Heart left ventricle (tissue), 16 donors: ENCODE measurements around the gene EFCAB3. TPM values are rescaled to one million over a fixed set of nuclear protein-coding genes. Genes with fewer than 3 reads are reported as not detected.
A peak's percentile ranks its signal among the peaks of the same experiment; 100 is the strongest.
"Not testable (repeated sequence)": the region's sequence is repeated elsewhere in the genome, so short reads cannot be mapped to it uniquely, and the experiment has no call there.

Experiments used
- ATAC-seq, 4 donors: fragments of 200-7000 bp; cut with Tn5 transposase; one replicate each; pipeline ENCODE4 v1.9.1; 2020 to 2022; ENCODE audit warnings: moderate library complexity in 4 of 4, mild to moderate bottlenecking in 3 of 4, moderate number of reproducible peaks in 1 of 4
- DNase-seq, 5 donors: peaks; one replicate each; pipeline ENCODE4 v3.0.0-alpha.2; 2020
- H3K27ac ChIP-seq, 12 donors: fragments of 200-600 bp; sonication (generic) in 4 of 12; one replicate each; pipeline versions ENCODE4 v1.5.0 to v1.8.0; 2016 to 2022; ENCODE audit warnings: mild to moderate bottlenecking in 2 of 12
- H3K27me3 ChIP-seq, 9 donors: fragments of 200-600 bp; sonication (generic) in 2 of 9; one replicate each; pipeline versions ENCODE4 v1.5.1 to v1.8.0; 2016 to 2022; ENCODE audit warnings: mild to moderate bottlenecking in 3 of 9
- H3K36me3 ChIP-seq, 9 donors: fragments of 200-600 bp; sonication (generic) in 2 of 9; one replicate each; pipeline versions ENCODE4 v1.5.0 to v1.8.0; 2018 to 2022; ENCODE audit warnings: mild to moderate bottlenecking in 2 of 9
- H3K4me1 ChIP-seq, 12 donors: fragments of 200-600 bp; sonication (generic) in 4 of 12; one replicate each; pipeline versions ENCODE4 v1.5.0 to v1.8.0; 2016 to 2022; ENCODE audit warnings: mild to moderate bottlenecking in 3 of 12
- H3K4me3 ChIP-seq, 12 donors: fragments of 200-600 bp; sonication (generic) in 4 of 12; one replicate each; pipeline versions ENCODE4 v1.5.0 to v1.8.0; 2017 to 2022; ENCODE audit warnings: mild to moderate bottlenecking in 9 of 12, moderate library complexity in 4 of 12
- H3K9me3 ChIP-seq, 12 donors: fragments of 200-600 bp; sonication (generic) in 4 of 12; one replicate each; pipeline versions ENCODE4 v1.5.0 to v1.8.0; 2016 to 2022; ENCODE audit warnings: mild to moderate bottlenecking in 1 of 12
- CTCF ChIP-seq, 12 donors: fragments of 200-600 bp; sonication (generic) in 4 of 12; IDR thresholded peaks; one replicate each; pipeline versions ENCODE4 v1.5.0 to v1.8.0; 2018 to 2022; ENCODE audit warnings: antibody characterized with exemption in 12 of 12, mild to moderate bottlenecking in 5 of 12
- POLR2A ChIP-seq, 2 donors: fragments of 450-650 bp; IDR thresholded peaks; one replicate each; pipeline ENCODE4 v1.6.1; 2017; ENCODE audit warnings: antibody characterized with exemption in 2 of 2, mild to moderate bottlenecking in 2 of 2, moderate library complexity in 2 of 2
- WGBS, 4 donors: extraction: QIAGEN DNeasy Blood & Tissue Kit in 2 of 4; methylation state at CpG; one replicate each; pipeline versions ENCODE4 v1.1.5 to v1.1.7; 2013 to 2018; 5-methylcytosine and 5-hydroxymethylcytosine counted together
- intact Hi-C, 10 donors: fragments of 100-400 bp; cut with DNase I; formaldehyde crosslinking; loops; one replicate each; pipeline versions ENCODE4 v1.11.1 to v1.14.2; 2022
- polyA plus RNA-seq, 2 donors: library from polyadenylated mRNA; stranded (reverse); fragments of 200-250 nt; gene quantifications; one replicate each; pipeline ENCODE4 v1.2.3, GENCODE V29; 2013
- total RNA-seq, 9 donors: library from RNA; depleted of rRNA in 2 of 9; stranded (reverse); fragments of >200 nt in 2 of 9; fragmentation: NEBNext Ultra II Directional in 3 of 9; extraction: Animal tissue kit (Norgen Biotek cat#: 25700) in 3 of 9; gene quantifications; one replicate each; pipeline versions ENCODE4 v1.1.0 to v1.2.4, GENCODE V29; 2016 to 2023
- donor health status: ischemic (EF 13 %, LVEDD 7.1; RV severe dilation, severe dysfunction).
- donor health status: healthy with polysubstance abuse.
- donor health status: DM: no; HTN: yes; CAD: no.
- donor health status: DM: no; HTN: no; CAD: no.
- donor health status: ischemic (EF 25% LVEDD 6.9; RV normal size, moderate dysfunction).
- donor health status: ischemic (EF 25% LVEDD 5.7; RV mildly dilated, moderate dysfunction).
- donor health status: healthy.
- donor health status: DM: yes; HTN: yes; CAD: no.
- donor health status: ischemic (EF 35%, LVEDD 5.7; RV mildly dilated, moderate dysfunction).
- donor health status: nonischemic (EF 11% LVEDD 7.7; RV severe dilation, severe dysfunction).
- donor health status: DM: yes; HTN: yes; CAD: no.
- donor health status: PGD.
- donor health status: ischemic (EF 29% LVEDD 5.4; RV normal size, mild dysfunction).
- donor health status: nonischemic (EF 23%, LVEDD 6.1; RV moderate dilation, normal function).

Gene EFCAB3
- total and polyA plus RNA-seq, 11 donors = not detected

GRCh38 chr17:62405451-62405850 is 25.1 kb downstream of the EFCAB3 start:
- WGBS, 4 donors = 51 to 57% (median 55%) methylated on average over 2 of the region's 2 CpGs
- ATAC-seq = no peak
- peaks cover 0 to 16% (median 5%) of the 10 kb centered on the region in 9 donors for H3K27me3 ChIP-seq

GRCh38 chr17:62413090-62413489 is 32.7 kb downstream of the EFCAB3 start:
- H3K27ac ChIP-seq, H3K4me3 ChIP-seq, H3K4me1 ChIP-seq, H3K9me3 ChIP-seq, H3K36me3 ChIP-seq, DNase-seq, intact Hi-C loops, ATAC-seq: not testable (repeated sequence)
- peaks cover 0 to 14% (median 4%) of the 10 kb centered on the region in 9 donors for H3K27me3 ChIP-seq
- 80 to 87% (median 83%) methylated on average over 1 of the region's 1 CpG for WGBS, 4 donors

More at GRCh38 chr17:62405451-62405850, 25.1 kb downstream of the EFCAB3 start:
- Histone ChIP-seq H3K4me1 (no peaks in the 10 kb centered on the region), H3K9me3 (peaks cover 0 to 8% (median 0%) of the 10 kb centered on the region in 12 donors), H3K36me3 (no peaks in the 10 kb centered on the region), H3K27ac (no peak overlapping the region), H3K4me3 (no peak overlapping the region)
- intact Hi-C loops = no loop called here
- no peak for TF ChIP-seq CTCF (IDR thresholded peaks at IDR 0.05)
- TF ChIP-seq POLR2A (IDR thresholded peaks at IDR 0.05) = no peak
- DNase-seq = no peak

DNA sequence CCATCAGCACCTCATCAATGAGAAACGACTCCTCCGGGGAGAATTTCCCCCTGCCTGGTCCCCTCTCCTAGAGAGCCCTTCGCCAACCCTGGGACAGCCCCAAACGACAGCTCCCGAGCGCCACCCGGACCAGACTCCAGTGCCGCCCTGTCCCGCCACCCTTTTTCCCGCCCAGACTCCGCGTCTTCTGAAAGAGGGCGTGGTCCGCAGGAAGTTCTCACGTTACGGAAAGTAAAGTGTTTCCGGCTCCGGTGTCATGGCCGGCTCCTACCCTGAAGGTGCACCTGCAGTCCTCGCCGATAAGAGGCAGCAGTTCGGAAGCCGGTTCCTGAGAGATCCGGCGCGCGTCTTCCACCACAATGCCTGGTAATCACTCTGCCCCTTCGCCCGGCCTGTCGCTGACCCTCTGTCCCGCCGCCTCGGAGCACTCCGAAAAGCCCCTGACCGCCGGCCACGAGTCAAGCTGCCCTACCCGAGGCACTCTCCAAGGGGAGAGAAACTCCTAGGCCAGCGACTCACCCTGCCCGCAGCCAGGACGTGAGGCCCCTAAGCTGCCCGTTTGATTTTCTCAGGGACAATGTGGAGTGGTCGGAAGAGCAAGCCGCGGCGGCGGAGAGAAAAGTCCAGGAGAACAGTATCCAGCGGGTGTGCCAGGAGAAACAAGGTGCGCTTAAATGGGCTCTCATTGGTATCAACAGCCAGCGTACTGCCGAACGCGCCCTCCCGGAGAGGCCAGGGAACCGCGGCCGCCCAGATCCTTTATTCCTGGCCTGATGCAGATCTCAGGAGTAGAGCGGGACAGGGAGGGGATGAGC is 43.5 kb downstream of the EFCAB3 start, which contains the start of gene METTL2A:
Gene METTL2A, plus strand, starts transcription at position 251 of the 815 bp plus-strand sequence. Its CDS starts 6 bp downstream, at position 257.
- H3K36me3 ChIP-seq = peaks cover 0 to 23% (median 19%) of the 10 kb centered on the region in 9 donors
- 0 to 1% (median 1%) methylated on average over 51 to 58 of the region's 58 CpGs for WGBS, 4 donors

GRCh38 chr17:62426214-62426613 is 45.9 kb downstream of the EFCAB3 start:
- H3K27me3 ChIP-seq, DNase-seq, H3K4me3 ChIP-seq, H3K9me3 ChIP-seq, intact Hi-C loops, H3K27ac ChIP-seq, ATAC-seq: not testable (repeated sequence)
- Histone ChIP-seq H3K36me3 (peaks cover 0 to 44% (median 23%) of the 10 kb centered on the region in 9 donors), H3K4me1 (peaks cover 0 to 17% (median 9%) of the 10 kb centered on the region in 12 donors)
- WGBS, 4 donors = 77 to 98% (median 84%) methylated on average over 1 to 2 of the region's 2 CpGs

More for the DNA sequence above, 43.5 kb downstream of the EFCAB3 start, which contains the start of gene METTL2A:
- Histone ChIP-seq H3K4me3 (peak within 1 kb of the TSS; percentile 58 to 94 (median 77)), H3K4me1 (peaks cover 0 to 17% (median 9%) of the 10 kb centered on the region in 12 donors), H3K27ac (peak within 1 kb of the TSS in 11 of 12 donors; percentile 15 to 79 (median 74))
- DNase-seq (peak; percentile 81 to 87 (median 85)), ATAC-seq (peak; percentile 93 to 97 (median 97))
- not testable (repeated sequence) for H3K9me3 ChIP-seq, H3K27me3 ChIP-seq
- TF ChIP-seq POLR2A (IDR thresholded peaks at IDR 0.05) = peak in 1 of 2 donors; percentile 42
- TF ChIP-seq CTCF (IDR thresholded peaks at IDR 0.05) = peak in 5 of 12 donors; percentile 32 to 43 (median 36)
- intact Hi-C loops = loop anchor here in 1 of 10 donors (5.0 kb wide), 1 partner anchor 248 kb away; no protein-coding TSS in a partner anchor

DNA sequence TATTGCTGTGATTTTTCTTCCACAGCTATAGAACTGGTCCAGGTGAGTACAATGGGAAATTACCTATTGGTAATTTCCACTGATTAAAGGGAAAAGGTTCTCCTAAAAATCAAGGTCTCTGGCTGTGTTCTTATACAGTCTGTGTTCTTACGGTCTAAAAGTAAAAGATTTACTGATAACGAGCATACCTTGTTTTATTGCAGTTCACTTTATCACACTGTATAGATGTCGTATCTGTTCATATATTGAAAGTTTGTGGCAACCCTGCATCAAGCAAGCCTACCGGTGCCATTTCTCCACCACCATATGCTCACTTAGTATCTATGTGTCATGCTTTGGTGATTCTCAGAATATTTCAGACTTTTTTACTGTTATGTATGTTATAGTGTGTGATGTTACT is 54.9 kb downstream of the EFCAB3 start:
- H3K9me3 ChIP-seq, H3K4me1 ChIP-seq, H3K27ac ChIP-seq, intact Hi-C loops, DNase-seq, ATAC-seq, H3K27me3 ChIP-seq, H3K4me3 ChIP-seq: not testable (repeated sequence)
- peaks cover 0 to 57% (median 17%) of the 10 kb centered on the region in 9 donors for H3K36me3 ChIP-seq
- 91 to 97% (median 92%) methylated on average over 4 of the region's 4 CpGs for WGBS, 4 donors

- H3K36me3 ChIP-seq = peaks cover 0 to 74% (median 59%) of the 10 kb centered on the region in 9 donors
- WGBS, 4 donors = 96 to 99% (median 97%) methylated on average over 6 of the region's 6 CpGs
- H3K4me1 ChIP-seq, H3K4me3 ChIP-seq, H3K27ac ChIP-seq, H3K27me3 ChIP-seq, ATAC-seq, DNase-seq, intact Hi-C loops, H3K9me3 ChIP-seq: not testable (repeated sequence)
These were observed 60.8 kb downstream of the EFCAB3 start for GRCh38 chr17:62441181-62441580.
